Stimulated activated CD4-positive, alpha-beta T cell treated with anti-CD3 and anti-CD28 coated beads, Interleukin-15, amount 100 ng/mL, for 24 hours (primary cell): ENCODE data around the gene MTHFD2.
A peak's percentile ranks its signal among the peaks of the same experiment; 100 is the strongest.

Experiments
- DNase-seq: peaks from one replicate; pipeline ENCODE4 v3.0.0-alpha.2; 2020

MTHFD2 gene

GRCh38 chr2:74232426-74232825 is 34.0 kb downstream of the MTHFD2 start:
- DNase-seq = no peak

DNA sequence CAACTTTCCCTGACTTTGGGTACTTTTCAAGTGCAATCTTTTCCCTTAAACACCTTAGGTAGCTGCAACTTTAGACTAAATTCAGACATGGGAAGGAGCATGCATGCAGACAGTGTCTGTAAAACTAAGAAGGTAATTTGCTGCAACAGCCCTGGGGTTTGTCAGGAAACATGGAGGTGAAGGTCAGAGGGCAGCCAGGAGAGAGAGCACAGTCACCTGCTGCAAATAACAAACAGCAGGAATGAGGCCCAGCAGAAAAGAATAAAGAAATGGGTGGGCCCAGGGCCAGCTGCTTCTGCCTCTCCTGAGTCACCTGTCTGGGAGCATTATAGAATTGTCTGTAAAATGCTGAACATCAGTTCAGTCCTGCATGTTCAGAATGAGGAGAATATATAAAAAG is 35.2 kb downstream of the MTHFD2 start:
- no peak for DNase-seq

GRCh38 chr2:74235041-74235440 is 36.6 kb downstream of the MTHFD2 start:
- DNase-seq = no peak

DNA sequence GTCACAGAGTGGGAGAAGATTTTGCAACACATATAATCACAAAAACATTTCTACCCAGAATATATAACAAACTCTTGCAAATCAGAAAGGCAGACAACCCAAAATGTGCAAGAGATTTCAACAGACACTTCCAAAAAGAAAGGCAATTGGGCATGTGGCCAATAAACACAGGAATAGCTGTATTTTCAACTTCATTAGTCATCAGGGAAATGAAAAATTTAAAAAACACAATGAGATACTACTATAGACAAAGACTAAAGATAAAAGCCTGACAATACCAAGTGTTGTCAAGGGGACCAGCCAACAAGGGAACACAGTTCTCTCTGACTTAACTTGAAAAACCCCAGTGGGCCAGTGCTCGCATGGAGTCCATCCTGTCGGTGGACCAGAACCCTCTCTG is 40.5 kb downstream of the MTHFD2 start:
- no peak for DNase-seq

DNA sequence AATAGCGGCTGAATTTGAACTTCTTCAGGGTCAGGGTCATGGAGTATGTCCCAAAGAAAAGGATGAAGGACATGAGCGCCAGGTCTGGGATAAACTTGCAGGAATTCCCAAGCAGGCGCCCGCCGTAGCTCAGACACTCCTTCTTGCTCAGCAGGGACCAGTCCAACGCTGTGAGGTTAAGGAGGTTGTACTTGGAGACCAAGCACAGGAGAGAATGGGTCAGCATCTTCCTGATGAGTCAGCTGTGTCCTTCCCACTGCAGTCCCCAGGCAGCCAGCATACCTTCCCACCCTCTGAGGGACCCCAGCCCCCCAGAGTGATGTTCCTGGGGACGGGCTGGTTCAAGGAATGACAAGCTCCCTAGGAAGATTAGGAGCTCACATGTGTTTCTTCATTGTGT is 40.9 kb downstream of the MTHFD2 start:
- no peak for DNase-seq

DNA sequence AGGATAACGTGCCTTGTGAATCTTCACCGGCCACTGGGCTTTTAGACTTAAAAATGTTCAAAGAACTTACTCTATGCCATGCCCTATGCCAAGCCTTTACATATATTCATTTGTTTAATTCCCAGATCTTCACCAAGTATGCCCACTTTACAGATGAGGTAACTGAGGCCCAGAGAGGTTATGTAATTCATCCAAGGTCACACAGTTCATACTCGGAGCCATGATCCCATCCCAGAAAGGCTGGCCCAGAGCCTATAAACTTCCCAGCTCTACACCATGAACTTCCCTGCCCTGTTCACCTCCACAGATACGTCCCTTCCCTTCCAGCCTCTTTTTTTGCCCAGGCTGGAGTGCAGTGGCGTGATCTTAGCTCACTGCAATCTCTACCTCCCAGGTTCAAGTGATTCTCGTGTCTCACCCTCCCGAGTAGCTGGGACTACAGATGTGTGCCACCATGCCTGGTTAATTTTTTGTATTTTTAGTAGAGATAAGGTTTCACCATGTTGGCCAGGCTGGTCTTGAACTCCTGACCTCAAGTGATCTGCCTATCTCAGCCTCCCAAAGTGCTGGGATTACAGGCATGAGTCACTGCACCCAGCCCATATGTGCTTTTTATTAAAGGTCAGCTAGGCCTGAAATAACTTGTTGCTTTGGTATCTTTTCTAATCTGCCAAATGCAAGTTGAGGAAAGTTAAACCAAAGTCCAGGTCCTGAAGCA is 44.1 kb downstream of the MTHFD2 start:
- DNase-seq = no peak

- DNase-seq = no peak
Observed at GRCh38 chr2:74244286-74244685, 45.9 kb downstream of the MTHFD2 start.

- DNase-seq = no peak
Observed at GRCh38 chr2:74246496-74247195, 48.2 kb downstream of the MTHFD2 start.

GRCh38 chr2:74249406-74250122 is 51.1 kb downstream of the MTHFD2 start:
- no peak for DNase-seq

GRCh38 chr2:74250189-74250631 is 51.8 kb downstream of the MTHFD2 start:
- DNase-seq = peak; percentile 70

DNA sequence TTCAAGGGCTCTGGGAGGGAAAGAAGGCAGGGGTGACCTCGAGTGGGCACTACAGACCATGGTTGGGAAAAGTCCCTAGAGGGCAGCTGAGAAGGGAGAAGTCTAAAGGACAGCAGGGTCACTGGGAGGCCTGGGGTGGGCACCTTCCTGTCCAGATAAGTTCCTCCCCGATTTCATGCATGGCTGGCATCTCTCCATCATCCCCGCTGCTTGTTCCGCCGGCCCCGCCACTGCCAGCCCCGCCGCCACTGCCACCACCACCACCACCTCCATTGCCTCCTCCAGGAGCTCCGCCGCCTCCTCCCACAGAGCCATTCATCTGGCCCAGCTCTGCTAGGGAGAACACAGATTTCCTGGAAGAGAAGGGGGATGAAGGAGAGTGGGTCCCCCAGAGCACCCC is 53.6 kb downstream of the MTHFD2 start:
- no peak for DNase-seq

GRCh38 chr2:74252862-74253261 is 54.4 kb downstream of the MTHFD2 start:
- DNase-seq = no peak

DNA sequence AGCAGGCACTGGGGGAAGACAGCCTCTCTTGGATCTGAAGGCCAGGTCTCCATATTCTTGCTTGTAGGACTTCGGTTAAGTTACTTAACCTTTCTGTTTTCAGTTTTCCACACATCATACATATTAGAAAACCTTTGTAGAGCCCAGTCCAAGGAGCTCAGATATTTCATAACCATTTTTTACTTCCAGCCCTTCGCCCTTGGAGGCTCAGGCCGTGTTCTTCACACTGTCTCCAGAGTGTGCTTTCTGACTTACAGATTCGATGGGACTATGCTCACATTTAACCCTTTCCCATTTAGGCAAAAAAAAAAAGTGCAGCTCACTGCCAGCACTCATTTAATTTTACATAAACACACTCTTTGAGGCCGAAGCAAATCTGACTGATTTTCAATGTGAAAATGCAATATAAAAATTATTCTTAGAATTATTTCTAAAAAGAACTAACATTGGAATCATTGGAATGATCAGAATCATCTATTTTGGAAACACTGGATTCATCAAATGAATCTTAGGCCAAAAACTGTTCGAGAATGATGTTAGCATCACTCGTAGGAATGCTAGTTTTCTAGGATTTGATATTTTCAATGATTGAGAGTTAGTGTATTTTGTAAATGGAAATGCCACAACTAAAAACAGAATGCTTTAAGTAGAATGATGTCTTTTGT is 55.0 kb downstream of the MTHFD2 start:
- DNase-seq = no peak

- no peak for DNase-seq
Observed at GRCh38 chr2:74253971-74254310, 55.5 kb downstream of the MTHFD2 start.

GRCh38 chr2:74255660-74256213 is 57.3 kb downstream of the MTHFD2 start:
- no peak for DNase-seq

GRCh38 chr2:74259191-74259590 is 60.8 kb downstream of the MTHFD2 start:
- no peak for DNase-seq

DNA sequence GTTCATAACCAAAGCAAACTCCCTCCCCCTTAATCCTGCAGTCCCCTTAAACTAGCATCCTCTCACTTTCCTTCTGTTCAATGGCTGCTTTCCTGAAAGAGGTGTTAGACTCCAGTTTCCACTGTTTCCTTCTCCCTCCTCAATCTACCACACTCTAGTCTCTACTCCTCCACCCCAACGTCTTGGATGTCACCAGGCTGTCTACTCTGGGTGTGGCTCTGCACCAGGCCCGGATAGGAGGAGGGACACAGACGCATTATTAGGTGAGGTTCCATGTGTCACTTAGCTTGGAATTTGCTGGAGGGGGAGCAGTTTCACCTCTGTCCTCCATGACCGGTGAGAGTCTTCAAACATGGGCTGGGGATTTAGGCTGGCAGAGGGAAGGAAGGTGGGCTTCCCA is 61.3 kb downstream of the MTHFD2 start:
- no peak for DNase-seq

DNA sequence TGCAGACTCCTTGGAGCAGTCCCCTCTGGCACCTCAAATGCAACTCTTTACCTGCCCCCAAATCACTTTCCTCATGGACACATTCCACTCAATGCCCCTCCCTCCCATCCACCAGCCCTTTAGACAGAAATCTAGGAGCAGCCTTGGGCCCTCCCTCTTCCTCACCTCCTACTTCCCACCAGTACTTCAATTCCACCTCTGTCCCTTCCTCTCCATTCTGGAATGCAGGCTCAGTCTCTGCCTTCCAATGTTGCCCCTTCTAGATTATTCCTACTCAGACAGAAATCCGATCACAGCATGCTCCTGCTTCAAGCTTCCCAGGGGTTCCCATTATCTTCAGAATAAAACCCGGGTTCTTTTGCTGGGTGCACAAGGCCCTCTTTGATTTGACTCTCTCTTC is 62.1 kb downstream of the MTHFD2 start:
- no peak for DNase-seq

- DNase-seq = no peak
Observed at GRCh38 chr2:74261204-74261864, 62.9 kb downstream of the MTHFD2 start.

- DNase-seq = no peak
Observed at GRCh38 chr2:74262681-74263080, 64.3 kb downstream of the MTHFD2 start.

DNA sequence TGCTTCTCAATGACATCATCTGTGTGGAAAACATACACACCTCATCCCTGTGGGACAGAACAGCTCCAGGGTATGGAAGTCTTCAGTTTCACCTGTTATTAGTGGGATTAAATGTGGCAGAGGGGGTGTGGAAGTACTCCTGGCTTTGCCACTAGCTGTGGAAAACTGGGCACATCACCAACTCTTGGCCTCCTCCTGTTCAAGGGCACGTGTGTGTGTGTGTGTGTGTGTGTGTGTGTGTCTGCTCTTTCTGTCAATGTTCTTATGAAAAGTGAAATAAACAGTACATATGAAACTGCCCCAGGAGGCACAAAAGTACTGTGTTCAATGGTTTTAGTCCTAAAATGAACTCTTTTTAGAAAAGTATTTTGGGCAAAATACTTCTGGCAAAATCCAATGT is 65.9 kb downstream of the MTHFD2 start:
- no peak for DNase-seq

GRCh38 chr2:74267068-74267467 is 68.7 kb downstream of the MTHFD2 start:
- peak; percentile 62 for DNase-seq
